ENCODE results near the gene MICALL1.

DNA sequence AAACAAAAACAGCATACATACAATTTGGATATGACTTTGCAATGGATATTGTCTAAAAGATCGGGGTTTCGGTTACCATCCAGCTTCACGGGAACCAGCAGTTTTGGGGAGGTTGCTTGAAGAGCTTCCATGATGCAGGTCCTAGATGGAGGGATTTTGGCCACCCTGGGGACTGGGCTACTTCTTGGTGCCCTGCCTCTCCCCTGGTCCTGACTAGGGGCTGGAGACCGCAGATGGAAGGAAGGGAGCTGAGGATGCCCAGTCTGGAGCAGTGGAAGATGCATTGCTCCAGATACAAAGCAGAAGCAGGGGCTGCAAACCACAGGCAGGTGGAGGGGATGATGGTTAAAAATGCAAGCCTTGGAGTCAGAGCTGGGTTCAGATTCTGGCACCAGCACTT lies 64.8 kb downstream of the MICALL1 start:
- TF ChIP-seq, protein P1, sequence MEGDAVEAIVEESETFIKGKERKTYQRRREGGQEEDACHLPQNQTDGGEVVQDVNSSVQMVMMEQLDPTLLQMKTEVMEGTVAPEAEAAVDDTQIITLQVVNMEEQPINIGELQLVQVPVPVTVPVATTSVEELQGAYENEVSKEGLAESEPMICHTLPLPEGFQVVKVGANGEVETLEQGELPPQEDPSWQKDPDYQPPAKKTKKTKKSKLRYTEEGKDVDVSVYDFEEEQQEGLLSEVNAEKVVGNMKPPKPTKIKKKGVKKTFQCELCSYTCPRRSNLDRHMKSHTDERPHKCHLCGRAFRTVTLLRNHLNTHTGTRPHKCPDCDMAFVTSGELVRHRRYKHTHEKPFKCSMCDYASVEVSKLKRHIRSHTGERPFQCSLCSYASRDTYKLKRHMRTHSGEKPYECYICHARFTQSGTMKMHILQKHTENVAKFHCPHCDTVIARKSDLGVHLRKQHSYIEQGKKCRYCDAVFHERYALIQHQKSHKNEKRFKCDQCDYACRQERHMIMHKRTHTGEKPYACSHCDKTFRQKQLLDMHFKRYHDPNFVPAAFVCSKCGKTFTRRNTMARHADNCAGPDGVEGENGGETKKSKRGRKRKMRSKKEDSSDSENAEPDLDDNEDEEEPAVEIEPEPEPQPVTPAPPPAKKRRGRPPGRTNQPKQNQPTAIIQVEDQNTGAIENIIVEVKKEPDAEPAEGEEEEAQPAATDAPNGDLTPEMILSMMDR (IDR thresholded peaks at IDR 0.05) = no peak
- TF ChIP-seq POLR2A (IDR thresholded peaks at IDR 0.05) = no peak
- TF ChIP-seq EP300 (IDR thresholded peaks at IDR 0.05) = no peak
